NCI-H446 treated with DMSO at 0.1 percent for 48 hours (cell line): ENCODE results near the gene SORBS1.

Experiments
- DNase-seq: peaks from one replicate; lab custom pipeline; 2025; lab: John Stamatoyannopoulos, UW

Gene SORBS1

DNA sequence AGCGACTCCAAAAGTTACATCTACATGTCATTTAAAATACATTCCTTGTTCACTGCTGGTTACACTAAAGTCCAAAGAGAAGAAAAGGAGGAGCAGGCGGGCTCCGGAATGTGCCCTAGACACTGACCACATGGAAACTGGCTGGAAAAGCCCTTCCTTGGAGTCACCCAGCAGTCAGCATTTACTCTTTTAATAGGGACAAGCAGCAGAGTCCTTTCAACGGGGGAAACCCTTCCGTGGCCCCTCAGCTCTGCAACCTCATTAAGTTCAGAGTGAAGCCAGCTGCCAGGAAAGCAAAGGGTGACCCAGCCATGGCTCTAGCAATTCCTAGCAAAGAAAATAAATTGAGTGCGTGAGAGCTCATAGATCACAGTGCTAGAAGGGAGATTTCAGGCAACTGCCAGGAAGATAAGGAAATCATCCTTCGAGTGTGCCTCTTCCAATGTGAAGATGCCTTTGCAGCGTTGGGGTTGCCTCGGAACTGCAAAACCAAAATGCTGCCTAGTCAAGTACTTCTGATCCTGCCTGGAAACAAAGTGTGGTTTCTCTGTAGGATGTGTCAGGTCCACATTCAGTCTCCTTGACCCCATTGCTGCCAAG lies 101.6 kb downstream of the SORBS1 start:
- no peak for DNase-seq

DNA sequence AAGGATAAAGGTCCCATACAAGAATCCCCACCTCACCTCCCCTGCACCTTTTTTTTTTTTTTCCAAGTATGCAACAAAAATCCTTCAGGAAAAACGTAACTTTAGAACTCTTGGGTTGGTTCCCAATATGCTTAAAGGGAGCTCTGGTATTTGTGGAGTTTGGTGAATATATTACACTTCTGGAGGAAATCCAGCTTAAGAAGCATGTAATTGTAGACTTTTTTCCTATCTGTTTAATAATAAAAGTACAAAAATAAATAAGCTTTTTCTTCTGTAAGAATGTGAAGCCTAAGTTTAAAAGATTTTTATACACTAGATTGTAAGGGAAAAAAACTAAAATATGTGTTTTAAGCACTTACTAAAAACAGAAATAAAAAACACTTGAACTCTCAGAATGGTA lies 102.3 kb downstream of the SORBS1 start:
- no peak for DNase-seq

DNA sequence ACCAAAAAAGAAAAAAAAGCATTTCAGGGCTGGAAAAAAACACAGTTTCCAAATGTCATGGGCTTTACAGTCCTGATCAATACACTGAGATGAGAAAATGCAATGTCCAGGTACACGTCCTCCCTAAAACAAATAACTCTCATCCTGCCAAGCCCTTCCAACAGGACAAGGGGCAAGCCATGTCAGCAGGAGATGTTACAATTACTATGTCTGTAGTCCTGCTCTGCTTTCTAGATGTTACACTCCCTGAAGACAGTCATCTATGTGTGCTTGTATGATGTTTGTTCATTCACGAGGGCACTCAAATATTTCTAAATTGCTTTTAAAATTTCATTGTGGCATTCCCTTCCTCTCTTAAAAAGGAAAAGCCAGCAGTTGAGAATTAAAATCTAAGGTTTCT lies 103.2 kb downstream of the SORBS1 start:
- DNase-seq = no peak

DNA sequence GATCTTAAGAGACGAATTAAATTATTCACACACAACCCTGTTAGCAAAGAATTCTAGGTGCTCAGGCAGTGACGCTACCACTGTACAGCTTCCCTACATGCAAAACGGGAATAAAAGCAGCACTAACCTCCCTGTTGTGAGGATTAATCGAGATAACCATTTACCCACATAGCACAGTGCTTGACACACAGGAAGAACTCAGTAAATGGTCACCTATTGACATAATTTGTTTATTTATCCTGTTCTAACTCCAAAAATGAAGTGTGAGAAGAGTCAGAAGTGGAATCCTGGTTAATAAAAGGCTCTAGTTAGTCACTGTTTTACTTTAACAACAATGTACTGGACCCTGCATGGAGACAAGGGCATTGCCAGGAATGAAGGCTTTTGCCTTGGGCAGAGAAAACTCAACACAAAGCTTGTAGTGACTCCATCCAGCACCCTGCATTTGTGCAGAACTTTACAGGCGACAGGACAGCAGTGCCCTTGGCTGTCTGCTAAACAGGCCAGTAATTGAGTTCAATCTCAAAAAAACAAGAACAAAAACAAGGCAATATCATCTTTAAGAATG lies 103.8 kb downstream of the SORBS1 start:
- DNase-seq = no peak

DNA sequence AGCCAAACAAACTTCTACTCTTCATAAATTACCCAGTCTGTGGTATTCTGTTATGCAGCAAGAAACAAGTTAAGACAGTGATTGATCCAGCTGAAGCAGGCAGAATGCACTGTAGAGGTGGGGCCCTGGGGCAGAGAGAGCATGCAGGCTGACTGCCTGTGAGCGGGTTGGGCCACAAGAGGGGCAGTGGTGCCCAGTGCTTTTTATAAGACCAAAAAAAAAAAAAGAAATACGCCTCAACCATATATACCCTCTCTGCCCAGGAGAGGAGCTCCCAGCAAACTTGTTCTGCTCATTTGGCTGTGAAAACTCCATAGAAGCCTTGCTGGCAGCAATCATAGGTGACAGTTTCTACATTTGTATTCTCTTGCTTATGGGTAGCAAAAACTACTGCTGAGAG lies 104.7 kb downstream of the SORBS1 start:
- DNase-seq = no peak

DNA sequence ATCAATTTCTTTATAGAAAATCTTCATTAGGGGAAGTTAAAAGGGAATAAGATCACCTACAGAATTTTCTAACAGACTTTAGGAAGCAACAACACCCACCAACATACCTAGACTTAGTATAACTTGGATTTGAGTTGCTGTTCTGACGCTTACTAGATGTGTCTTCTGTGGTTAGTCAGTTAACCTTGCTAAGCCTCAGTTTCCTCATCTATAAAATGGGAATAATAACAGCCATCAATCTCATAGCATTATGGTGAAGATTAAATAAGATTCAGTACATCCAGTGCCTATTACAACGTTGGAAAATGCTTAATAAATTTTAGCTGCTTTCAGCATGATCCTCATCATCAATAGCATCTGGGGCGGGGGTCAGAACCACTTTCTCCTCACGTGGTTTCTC lies 106.2 kb downstream of the SORBS1 start:
- no peak for DNase-seq

DNA sequence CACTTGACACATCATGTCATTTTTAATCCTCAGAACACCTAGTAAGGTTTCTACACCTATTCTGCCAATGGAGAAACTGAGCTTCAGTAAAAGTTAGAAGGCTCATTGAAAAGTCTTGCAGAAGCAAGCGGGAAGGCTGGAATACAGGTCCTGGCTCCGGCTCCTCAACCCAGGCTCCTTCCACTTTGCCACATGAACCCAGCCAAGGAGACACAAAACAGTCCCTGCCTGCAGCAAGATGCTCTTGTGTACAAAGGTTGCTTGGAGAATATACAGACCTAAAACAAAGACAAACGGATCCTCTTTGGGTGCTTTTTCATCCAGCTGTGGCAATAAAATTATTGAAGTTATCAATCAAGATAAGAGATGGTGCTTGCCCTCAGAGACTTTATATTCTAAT lies 106.8 kb downstream of the SORBS1 start:
- no peak for DNase-seq

DNA sequence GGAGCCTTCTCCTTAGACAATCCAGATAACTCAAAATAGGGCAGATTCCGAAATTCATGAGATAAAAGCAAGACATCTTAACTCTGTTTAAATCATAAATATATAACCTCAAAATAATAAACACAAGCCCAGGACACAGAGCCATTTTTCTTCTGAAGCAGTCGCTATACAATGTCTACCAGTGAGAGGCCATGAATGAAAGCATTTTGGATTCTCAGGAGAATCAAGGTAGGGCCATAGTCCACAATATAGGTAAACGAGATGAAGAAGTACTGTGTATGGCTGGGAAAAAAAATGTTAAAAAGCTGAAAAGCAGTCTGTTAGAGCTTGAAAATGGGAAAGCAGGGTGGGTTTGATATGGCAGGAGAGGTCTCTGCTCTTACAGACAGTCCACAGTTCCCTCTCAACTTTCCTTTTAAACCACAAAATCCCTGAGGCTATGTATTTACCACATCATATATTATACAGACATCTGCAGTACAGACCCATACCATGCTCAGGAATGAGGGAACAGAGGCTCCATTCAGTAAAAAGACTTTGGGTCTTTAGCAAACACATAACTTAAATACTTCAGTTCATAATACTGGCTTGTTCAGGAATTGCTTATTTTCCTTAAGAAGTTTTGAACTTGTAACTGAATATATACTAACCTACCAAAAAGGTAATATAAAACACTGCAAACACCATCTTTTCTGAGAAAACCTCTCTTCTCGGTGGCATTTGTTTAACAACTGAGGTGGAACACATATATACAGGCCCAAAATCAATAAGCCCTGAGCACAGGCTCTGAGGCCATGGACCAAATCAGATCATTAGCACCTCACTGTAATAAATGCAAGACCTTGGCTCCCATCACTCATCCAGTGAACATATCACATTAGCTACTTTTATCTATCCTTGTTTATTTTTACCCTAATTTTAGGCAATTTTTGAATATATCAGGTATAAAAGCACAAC lies 109.3 kb downstream of the SORBS1 start:
- no peak for DNase-seq

DNA sequence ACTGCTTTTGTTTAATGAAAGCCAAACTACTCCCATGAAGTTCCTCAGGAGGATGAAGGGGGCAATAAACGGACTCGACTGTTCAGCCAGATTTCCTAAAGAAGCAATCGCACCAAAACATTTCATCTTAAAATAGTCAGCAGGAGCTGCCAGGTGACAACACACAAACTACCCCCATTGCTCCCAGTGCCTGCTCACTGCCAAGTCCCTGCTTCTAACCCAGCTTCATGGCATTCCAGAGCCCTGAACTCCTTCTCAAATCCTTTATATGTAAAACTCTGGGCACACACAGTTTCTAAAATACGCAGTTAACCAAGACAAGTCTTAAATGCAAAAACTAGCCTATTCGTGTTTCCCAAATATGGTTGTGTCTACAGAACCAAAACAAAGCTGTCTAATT lies 110.0 kb downstream of the SORBS1 start:
- DNase-seq = no peak

DNA sequence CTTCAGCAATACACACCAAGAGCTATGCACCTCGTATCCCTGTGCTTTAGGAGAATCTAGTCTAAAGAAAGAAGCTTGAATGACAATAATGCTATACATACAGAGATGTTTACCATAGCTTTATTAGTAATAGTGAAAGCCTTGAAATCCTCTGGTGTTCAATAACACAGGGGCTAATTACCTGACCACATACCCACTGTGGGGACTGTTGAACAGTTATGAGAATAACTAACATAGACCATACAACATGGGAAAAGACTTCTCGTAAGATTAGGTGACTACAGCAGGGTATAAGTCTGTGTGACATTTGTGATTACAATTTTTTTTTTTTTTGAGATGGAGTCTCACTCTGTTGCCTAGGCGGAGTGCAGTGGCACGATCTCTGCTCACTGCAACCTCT lies 111.0 kb downstream of the SORBS1 start:
- no peak for DNase-seq

DNA sequence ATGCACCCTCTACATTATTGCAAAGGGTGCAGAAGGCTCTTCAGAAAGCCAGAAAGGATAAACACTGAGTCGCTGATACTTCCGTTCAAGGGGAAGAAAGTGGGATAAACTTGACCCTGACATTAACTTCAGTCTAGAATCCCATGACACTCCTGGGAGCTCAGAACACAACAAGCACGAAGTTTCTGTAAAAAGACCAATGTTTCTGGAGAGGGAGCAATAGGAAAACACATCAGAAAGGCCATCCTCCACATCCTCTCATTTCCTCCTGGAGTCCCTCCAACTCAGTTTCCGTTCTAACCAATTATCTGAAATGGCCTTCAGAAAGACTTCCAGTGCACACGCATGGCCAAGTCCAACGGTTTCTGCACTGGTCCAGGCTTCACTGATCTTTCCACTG lies 113.5 kb downstream of the SORBS1 start:
- DNase-seq = no peak

DNA sequence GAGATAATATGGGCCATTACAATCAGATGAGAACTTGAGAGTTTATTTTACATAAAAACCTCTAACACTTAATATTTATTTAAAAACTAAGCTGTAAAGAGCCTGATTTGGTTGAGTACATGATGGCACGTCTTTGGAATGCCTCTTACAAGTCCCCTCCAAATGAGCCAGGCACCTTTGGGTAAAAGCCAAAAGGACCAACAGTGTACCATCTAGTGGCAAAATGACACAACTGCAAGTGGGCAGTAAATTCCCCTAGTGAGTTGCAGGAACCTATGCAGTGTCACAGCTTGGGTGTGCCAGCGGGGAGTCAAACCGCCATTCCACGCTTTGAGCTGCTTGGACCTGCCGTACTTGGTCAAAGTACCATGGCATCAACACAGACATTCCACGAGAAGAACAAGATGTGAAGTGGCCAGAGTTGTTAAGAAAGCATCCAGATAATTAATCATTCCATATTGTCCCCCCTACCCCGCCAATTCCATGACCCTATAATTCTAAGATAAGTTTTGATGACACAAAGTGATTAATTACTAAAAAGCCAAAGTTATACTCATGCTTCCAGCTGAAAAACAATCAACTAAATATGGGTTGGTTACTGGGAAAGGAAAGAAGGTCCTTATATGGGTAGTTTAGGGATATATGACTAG lies 115.2 kb downstream of the SORBS1 start:
- peak; percentile 19 for DNase-seq

DNA sequence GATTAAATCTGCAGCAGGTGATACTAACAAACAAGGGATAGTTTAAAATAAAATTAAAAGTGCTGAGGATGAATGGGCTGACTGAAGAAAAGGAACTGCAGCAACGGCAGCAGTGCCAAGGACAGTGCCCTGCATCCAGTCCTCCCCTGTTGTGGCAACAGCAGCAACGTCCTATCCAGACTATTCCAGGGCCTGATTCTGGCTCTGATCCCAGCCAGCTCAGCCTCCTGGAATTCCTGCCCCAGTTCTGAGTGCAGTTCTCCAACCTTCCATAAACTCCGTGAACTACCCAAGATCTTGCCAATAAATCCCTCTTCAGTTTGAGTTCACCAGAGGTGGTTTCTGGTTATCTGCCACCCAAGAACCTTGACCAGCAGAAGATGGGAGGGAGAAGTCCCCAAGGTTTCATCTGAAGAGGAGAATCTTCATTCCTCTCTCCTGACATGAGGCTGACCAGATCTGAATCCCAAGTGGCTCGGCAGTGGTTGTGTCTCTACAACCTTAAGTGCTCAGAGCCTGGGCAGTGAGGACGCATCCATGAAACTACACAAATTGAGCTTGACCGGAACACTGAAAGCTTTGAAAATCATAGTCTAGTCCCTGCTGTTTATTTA lies 115.8 kb downstream of the SORBS1 start:
- peak; percentile 16 for DNase-seq

DNA sequence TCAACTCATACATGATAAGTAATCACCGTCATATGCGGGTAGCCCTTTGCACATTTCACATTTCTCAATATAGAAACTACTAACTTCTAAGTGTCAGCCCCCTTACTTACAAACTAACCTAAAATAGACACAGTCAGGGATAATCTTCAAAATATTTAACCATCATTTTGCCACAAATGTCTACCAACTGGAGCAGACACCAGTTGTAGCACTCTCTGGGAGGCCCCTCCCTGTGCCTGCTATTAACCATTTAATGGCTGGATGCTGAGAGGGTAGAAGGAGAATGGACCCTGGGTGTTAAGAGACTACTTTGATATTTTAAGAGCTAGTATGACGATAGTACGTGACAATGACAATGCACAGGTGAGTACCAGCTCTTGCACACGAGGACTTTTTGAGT lies 116.4 kb downstream of the SORBS1 start:
- no peak for DNase-seq

DNA sequence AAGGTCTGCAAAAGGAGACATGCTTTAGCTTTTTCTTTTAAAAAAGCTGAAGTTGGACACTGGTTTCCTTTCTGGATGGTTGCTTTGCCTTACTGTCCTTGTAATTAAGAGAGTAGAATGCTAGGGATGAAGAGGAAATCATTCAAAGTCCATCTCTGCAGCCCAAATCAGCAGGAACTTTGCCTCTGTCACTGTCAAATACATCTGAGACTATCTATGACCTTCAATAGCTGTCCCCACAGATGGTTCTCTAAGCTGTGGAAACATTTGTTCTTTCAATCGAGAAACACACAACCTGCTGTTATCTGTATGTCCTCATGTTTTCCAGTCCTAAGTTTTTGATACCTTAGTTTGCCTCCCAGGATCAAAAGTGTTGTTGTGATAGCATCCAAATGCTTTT lies 117.5 kb downstream of the SORBS1 start:
- no peak for DNase-seq

DNA sequence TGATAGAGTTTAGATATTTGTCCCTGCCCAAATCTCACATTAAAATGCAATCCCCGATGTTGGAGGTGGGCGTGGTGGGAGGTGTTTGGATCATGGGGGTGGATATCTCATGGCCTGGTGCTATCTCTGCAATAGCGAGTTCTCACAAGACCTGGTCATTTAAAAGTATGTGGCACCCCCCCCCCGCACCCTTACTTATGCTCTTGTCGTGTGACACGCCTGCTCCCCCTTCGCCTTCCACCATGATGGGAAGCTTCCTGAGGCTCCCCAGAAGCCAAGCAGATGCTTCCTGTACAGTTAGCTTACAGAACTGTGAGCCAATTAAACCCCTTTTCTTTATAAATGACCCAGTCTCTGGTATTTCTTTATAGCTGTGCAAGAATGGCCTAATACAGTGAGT lies 118.8 kb downstream of the SORBS1 start:
- DNase-seq = no peak

DNA sequence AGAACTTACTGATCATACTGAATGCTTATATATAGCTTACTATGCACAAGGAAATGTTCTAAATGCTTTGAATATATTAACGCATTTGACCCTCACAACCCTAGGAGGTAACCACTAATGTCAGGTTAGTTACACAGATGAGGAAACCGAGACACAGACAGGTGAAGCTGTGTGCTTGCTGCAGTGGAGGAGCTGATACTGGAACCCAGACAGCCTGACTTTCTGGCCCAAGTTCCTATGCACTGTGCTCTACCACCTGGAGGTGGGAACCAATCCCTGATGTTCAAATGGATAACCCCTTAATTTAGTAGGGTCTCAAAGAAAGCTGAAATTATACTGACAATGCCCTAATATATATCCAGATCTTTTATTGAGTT lies 119.6 kb downstream of the SORBS1 start:
- DNase-seq = no peak

DNA sequence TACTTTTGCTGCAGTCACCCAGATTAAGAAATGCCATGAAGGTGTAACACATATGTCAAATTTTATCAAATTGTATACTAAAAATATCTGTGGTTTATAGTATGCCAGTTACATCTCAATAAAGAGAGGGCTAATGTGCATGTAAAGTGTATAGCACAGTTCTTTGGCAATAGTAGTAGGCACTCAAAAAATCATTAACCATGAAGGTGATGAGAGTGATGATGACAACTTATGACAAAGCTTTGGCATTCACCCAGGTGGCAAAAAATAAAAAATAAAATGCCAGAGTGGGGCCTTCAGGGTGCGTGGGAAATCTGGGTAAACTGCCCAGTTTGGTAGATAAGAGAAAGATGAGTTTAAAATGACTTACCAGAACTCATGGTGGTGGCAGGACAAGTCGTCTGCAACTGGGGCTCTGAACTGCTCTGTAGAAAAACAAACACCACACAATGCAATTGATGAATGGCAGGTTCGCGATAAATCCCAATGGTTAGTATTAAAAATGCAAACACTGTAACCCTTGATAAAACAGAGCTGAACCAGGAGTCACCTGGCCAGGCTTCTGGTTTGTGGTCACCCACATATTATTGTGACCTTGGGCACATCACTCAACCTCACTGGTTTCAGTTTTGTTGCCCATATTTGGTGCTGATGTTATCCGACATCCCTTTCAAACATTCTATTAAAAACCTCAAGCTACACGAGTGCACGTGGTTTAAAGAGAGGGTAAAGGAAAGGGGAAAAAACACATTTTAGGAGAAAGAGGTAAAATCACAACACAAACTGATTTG lies 120.2 kb downstream of the SORBS1 start:
- DNase-seq = peak; percentile 16

DNA sequence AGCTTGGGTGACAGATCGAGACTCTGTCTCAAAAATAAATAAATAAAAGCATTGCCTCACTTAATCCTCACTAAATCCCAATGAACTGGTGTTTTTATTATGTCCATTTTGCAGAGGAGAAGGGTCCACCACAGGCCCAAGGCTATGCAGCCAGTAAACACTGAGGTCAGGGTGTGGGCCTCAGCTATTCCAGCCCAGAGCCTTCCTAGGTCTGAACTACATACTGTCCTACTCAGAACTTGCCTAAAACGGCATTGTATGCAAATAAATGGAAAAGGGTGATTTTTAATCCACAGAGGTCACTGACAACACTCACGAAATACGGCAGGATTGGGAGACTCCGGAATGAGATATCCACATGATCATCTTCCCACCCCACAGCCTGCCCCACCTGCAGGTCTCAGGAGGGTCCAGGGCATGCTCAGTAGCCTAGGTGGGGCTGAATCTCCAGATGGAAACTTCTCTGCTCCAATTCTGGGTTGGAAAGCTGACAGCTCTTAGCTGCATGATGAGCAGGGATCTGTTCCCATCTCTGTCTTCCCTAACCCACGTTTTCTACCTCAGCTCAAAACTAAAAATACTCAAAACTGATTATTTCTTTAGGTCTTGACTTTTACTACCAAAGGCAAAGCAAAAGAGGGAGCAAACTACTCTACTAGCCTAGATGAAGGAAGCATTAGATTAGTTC lies 121.0 kb downstream of the SORBS1 start:
- no peak for DNase-seq

DNA sequence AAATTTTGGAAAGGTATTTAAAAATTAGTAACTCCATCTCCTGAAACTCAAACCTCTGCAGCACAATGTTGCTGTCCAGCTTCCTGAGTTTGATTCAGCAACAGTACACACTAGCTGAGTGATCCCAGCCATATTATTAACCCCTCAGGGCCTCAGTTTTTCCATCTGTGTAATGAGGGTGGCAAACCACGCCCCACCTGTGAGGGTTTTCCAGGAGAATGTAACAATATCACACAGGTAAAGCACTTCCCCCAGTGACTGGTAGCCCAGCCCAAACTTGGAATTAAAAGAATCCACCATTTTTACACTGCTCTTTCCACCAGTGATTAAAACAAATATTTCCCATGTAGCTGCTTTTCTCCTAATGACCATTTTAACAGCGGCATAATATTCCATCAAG lies 122.4 kb downstream of the SORBS1 start:
- no peak for DNase-seq

DNA sequence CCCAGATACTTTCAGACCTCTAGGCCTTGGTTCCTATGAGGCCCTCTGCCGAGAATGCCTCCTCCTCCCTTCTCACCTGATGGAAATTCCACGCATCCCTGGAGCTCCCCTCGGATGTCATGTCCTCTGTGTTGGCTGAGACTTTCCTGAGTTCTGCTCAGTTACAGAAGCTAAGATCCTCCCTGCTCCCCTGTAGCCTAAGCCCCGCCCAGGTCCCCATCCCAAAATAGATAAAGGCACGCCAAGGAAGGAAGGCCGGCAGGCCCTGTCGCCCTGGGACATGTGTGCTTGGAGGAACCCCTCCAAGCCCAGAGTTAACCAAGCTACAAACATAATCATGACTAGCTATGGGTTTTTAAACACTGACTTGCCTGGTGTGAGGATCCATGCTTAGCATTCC lies 123.5 kb downstream of the SORBS1 start:
- DNase-seq = no peak
